Endothelial cell of umbilical vein (primary cell): Measurements from ENCODE around the gene PAQR4.

Experiments used
- EZH2 ChIP-seq: IDR thresholded peaks from 2 replicates; pipeline ENCODE4 v1.6.1; 2012; ENCODE audit warnings: borderline replicate concordance, low read depth, mild to moderate bottlenecking, moderate library complexity, low read length, inconsistent platforms; ENCODE audit not compliant: severe bottlenecking
- FOS ChIP-seq: IDR thresholded peaks from 2 replicates; pipeline ENCODE4 v1.6.1; 2011; ENCODE audit warnings: mild to moderate bottlenecking, low read length, moderate library complexity, borderline replicate concordance; ENCODE audit not compliant: insufficient read depth
- JUN ChIP-seq: IDR thresholded peaks from 2 replicates; pipeline ENCODE4 v1.6.1; 2011; ENCODE audit warnings: borderline replicate concordance, low read depth; ENCODE audit not compliant: insufficient read length, insufficient read depth
- MAX ChIP-seq: IDR thresholded peaks from 2 replicates; pipeline ENCODE4 v1.6.1; 2011; ENCODE audit not compliant: insufficient read depth, insufficient read length
- MYC ChIP-seq: IDR thresholded peaks from one replicate; pipeline ENCODE4 v1.6.1; 2011; ENCODE audit warnings: mild to moderate bottlenecking, low read depth, low read length
- POLR2A ChIP-seq: IDR thresholded peaks from 2 replicates; pipeline ENCODE4 v1.6.1; 2012; ENCODE audit warnings: low read depth, mild to moderate bottlenecking, control low read depth, low read length
- POLR2AphosphoS5 ChIP-seq: IDR thresholded peaks from 2 replicates; pipeline ENCODE4 v1.6.1; 2012; ENCODE audit warnings: low read depth, mild to moderate bottlenecking, control low read depth, low read length, moderate library complexity; ENCODE audit not compliant: insufficient read depth
- TF ChIP-seq, protein P1 (sequence below), 2 donors: IDR thresholded peaks; 1 replicate in 1 of 2; 2 replicates in 1 of 2; pipeline ENCODE4 v1.5.1; 2011; ENCODE audit warnings: low read length in 2 of 2, mild to moderate bottlenecking in 2 of 2, moderate library complexity in 2 of 2, control low read depth in 1 of 2, inconsistent platforms in 1 of 2, low read depth in 1 of 2; ENCODE audit not compliant: insufficient read depth in 1 of 2; ENCODE audit errors: extremely low read depth in 1 of 2

DNA sequence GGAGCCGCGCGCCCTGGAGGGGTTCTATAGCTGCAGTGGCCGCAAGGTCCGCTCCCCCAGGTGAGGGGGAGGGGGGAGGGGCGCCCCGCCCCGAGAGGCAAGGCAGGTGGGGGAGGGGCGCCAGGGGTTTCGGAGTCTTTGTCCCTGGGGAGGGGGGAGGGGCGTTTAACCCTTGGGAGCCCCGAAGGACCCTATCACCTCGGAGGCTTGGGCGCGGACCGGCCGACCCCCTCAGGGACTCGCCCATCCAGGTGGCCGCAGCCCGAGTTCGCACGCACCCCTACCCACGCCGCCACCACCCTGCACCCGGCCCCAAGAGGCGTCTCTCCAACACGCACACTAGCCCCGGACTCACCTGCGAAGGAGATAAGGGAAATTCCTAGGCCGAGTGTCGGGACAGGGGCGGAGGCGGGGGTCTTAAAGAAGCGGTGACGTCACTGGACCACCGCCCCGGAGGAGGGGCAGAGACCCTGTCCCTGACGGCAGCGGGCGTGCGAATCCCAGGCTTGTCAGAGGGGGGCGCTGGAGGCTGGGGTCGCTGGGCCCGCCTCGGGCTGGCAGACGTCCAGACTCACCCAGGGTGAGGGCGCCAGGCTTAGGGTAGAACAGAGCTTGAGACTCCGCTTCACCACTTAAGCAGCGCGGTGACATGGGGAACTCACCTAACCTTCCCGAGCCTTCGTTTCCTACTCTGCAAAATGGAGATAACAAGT, 48.8 kb downstream of the PAQR4 start, which contains the start of gene CLDN6:
- no peak for TF ChIP-seq POLR2A
- TF ChIP-seq, protein P1, sequence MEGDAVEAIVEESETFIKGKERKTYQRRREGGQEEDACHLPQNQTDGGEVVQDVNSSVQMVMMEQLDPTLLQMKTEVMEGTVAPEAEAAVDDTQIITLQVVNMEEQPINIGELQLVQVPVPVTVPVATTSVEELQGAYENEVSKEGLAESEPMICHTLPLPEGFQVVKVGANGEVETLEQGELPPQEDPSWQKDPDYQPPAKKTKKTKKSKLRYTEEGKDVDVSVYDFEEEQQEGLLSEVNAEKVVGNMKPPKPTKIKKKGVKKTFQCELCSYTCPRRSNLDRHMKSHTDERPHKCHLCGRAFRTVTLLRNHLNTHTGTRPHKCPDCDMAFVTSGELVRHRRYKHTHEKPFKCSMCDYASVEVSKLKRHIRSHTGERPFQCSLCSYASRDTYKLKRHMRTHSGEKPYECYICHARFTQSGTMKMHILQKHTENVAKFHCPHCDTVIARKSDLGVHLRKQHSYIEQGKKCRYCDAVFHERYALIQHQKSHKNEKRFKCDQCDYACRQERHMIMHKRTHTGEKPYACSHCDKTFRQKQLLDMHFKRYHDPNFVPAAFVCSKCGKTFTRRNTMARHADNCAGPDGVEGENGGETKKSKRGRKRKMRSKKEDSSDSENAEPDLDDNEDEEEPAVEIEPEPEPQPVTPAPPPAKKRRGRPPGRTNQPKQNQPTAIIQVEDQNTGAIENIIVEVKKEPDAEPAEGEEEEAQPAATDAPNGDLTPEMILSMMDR (IDR thresholded peaks at IDR 0.05; ENCODE audit: extremely low read depth in 1 of 2, insufficient read depth in 1 of 2, low read depth in 1 of 2, low read length in 2 of 2) = peak; percentile 50 to 65
- no peak for TF ChIP-seq POLR2AphosphoS5
- no peak for TF ChIP-seq EZH2
- TF ChIP-seq JUN = no peak
- TF ChIP-seq MAX = no peak
- TF ChIP-seq FOS = no peak
- no peak for TF ChIP-seq MYC
